Measurements from ENCODE around the gene TMEM267. TPM values are rescaled to one million over a fixed set of nuclear protein-coding genes. Genes with fewer than 3 reads are reported as not detected.

Gene TMEM267
- total and polyA plus RNA-seq, 2 donors (not counting 1 experiment from before 2014, with no cell fraction given), result 11.3 to 15.0 TPM

- Histone ChIP-seq H2AFZ (ENCODE audit: insufficient read depth, low read depth, low read length, poor library complexity, severe bottlenecking) (no peak overlapping the region), H3K79me2 (ENCODE audit: control insufficient read depth, insufficient read depth, low read length) (no peaks in the 10 kb centered on the region), H3K27me3 (replicated peaks in 1 of 4; ENCODE audit: control extremely low read depth in 1 of 4, control insufficient read depth in 3 of 4, insufficient read depth in 4 of 4, low read length in 3 of 4) (no peaks in the 10 kb centered on the region), H3K4me2 (replicated peaks; ENCODE audit: low read depth, low read length, poor library complexity, severe bottlenecking) (no peak overlapping the region), H3K36me3 (replicated peaks in 1 of 2; ENCODE audit: control extremely low read depth in 1 of 2, control insufficient read depth in 1 of 2, extremely low read depth in 1 of 2, insufficient read depth in 2 of 2, low read length in 1 of 2) (no peaks in the 10 kb centered on the region), H3K9ac (ENCODE audit: low read length) (no peak overlapping the region), H3K4me1 (ENCODE audit: control insufficient read depth in 2 of 2, insufficient read depth in 2 of 2, low read length in 2 of 2) (no peaks in the 10 kb centered on the region), H4K20me1 (ENCODE audit: control insufficient read depth, insufficient read depth, low read length, poor library complexity, severe bottlenecking) (no peaks in the 10 kb centered on the region), H3K9me3 (ENCODE audit: control extremely low read depth in 1 of 3, control insufficient read depth in 2 of 3, insufficient read depth in 1 of 3, low read length in 2 of 3) (no peaks in the 10 kb centered on the region), H3K4me3 (ENCODE audit: control extremely low read depth in 1 of 5, extremely low read depth in 1 of 5, insufficient read depth in 1 of 5, low read depth in 2 of 5, low read length in 4 of 5) (no peak overlapping the region), H3K27ac (ENCODE audit: low read length in 2 of 2) (no peak overlapping the region)
- DNase-seq (no peak), ATAC-seq (ENCODE audit: low read depth) (no peak)
- ChIA-PET CTCF (no interaction called here), POLR2A (no interaction called here)
- intact Hi-C loops (cut with micrococcal nuclease), result no loop called here
- Mint-ChIP-seq H3K4me1 (no peaks in the 10 kb centered on the region), H3K9me3 (ENCODE audit: insufficient read depth) (no peaks in the 10 kb centered on the region), H3K27me3 (peaks cover 6% of the 10 kb centered on the region), H3K4me3 (no peak overlapping the region), H3K27ac (no peak overlapping the region)
- WGBS (ENCODE audit: insufficient coverage), result no CpG with 5 or more reads among the region's 2 CpGs
- TF ChIP-seq, protein P1, sequence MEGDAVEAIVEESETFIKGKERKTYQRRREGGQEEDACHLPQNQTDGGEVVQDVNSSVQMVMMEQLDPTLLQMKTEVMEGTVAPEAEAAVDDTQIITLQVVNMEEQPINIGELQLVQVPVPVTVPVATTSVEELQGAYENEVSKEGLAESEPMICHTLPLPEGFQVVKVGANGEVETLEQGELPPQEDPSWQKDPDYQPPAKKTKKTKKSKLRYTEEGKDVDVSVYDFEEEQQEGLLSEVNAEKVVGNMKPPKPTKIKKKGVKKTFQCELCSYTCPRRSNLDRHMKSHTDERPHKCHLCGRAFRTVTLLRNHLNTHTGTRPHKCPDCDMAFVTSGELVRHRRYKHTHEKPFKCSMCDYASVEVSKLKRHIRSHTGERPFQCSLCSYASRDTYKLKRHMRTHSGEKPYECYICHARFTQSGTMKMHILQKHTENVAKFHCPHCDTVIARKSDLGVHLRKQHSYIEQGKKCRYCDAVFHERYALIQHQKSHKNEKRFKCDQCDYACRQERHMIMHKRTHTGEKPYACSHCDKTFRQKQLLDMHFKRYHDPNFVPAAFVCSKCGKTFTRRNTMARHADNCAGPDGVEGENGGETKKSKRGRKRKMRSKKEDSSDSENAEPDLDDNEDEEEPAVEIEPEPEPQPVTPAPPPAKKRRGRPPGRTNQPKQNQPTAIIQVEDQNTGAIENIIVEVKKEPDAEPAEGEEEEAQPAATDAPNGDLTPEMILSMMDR (IDR thresholded peaks at IDR 0.05), result no peak
- no peak for TF ChIP-seq EZH2 (IDR thresholded peaks at IDR 0.05; ENCODE audit: borderline replicate concordance, insufficient read depth, low read depth, low read length, poor library complexity, severe bottlenecking)
Observed at GRCh38 chr5:43422143-43422542, 61.5 kb downstream of the TMEM267 start.

- Histone ChIP-seq H3K36me3 (replicated peaks in 1 of 2; ENCODE audit: control extremely low read depth in 1 of 2, control insufficient read depth in 1 of 2, extremely low read depth in 1 of 2, insufficient read depth in 2 of 2, low read length in 1 of 2) (no peaks in the 10 kb centered on the region), H3K79me2 (ENCODE audit: control insufficient read depth, insufficient read depth, low read length) (no peaks in the 10 kb centered on the region), H3K9me3 (ENCODE audit: control extremely low read depth in 1 of 3, control insufficient read depth in 2 of 3, insufficient read depth in 1 of 3, low read length in 2 of 3) (no peaks in the 10 kb centered on the region), H2AFZ (ENCODE audit: insufficient read depth, low read depth, low read length, poor library complexity, severe bottlenecking) (no peak overlapping the region), H4K20me1 (ENCODE audit: control insufficient read depth, insufficient read depth, low read length, poor library complexity, severe bottlenecking) (no peaks in the 10 kb centered on the region), H3K27me3 (replicated peaks in 1 of 4; ENCODE audit: control extremely low read depth in 1 of 4, control insufficient read depth in 3 of 4, insufficient read depth in 4 of 4, low read length in 3 of 4) (no peaks in the 10 kb centered on the region), H3K4me2 (replicated peaks; ENCODE audit: low read depth, low read length, poor library complexity, severe bottlenecking) (no peak overlapping the region), H3K4me3 (ENCODE audit: control extremely low read depth in 1 of 5, extremely low read depth in 1 of 5, insufficient read depth in 1 of 5, low read depth in 2 of 5, low read length in 4 of 5) (no peak overlapping the region), H3K4me1 (ENCODE audit: control insufficient read depth in 2 of 2, insufficient read depth in 2 of 2, low read length in 2 of 2) (no peaks in the 10 kb centered on the region), H3K9ac (ENCODE audit: low read length) (no peak overlapping the region), H3K27ac (ENCODE audit: low read length in 2 of 2) (no peak overlapping the region)
- WGBS (ENCODE audit: insufficient coverage), result 100% methylated on average over 1 of the region's 7 CpGs
- H3K9me3 Mint-ChIP-seq (ENCODE audit: insufficient read depth), result no peaks in the 10 kb centered on the region
- intact Hi-C loops (cut with micrococcal nuclease), result no loop called here
- H3K4me3 Mint-ChIP-seq, result no peak overlapping the region
- DNase-seq, result no peak
- ATAC-seq (ENCODE audit: low read depth), result no peak
- no peak for TF ChIP-seq EZH2 (IDR thresholded peaks at IDR 0.05; ENCODE audit: borderline replicate concordance, insufficient read depth, low read depth, low read length, poor library complexity, severe bottlenecking)
- TF ChIP-seq, protein P1 (IDR thresholded peaks at IDR 0.05), result no peak
- peaks cover 6% of the 10 kb centered on the region for H3K27me3 Mint-ChIP-seq
- H3K27ac Mint-ChIP-seq, result no peak overlapping the region
- ChIA-PET POLR2A (no interaction called here), CTCF (no interaction called here)
- no peaks in the 10 kb centered on the region for H3K4me1 Mint-ChIP-seq
Observed at GRCh38 chr5:43421450-43422133, 62.1 kb downstream of the TMEM267 start.

Measured in B cell (primary cell).